Measurements from ENCODE around the gene PTPRD. TPM values are rescaled to one million over a fixed set of nuclear protein-coding genes. Genes with fewer than 3 reads are reported as not detected.

Gene PTPRD
- total and polyA plus RNA-seq, 2 experiments from 2014 or later: 11.5 to 58.0 TPM

- H4K20me1 ChIP-seq (replicated peaks; ENCODE audit: insufficient read depth): no peaks in the 10 kb centered on the region
- Mint-ChIP-seq H3K27me3 (ENCODE audit: insufficient read depth, low read depth, poor library complexity) (peaks cover 2% of the 10 kb centered on the region), H3K36me3 (ENCODE audit: low read depth) (no peaks in the 10 kb centered on the region; the same call in 2 of the 3 replicates), H3K9me3 (no peaks in the 10 kb centered on the region), H3K27ac (no peak overlapping the region), H3K4me3 (no peak overlapping the region), H3K4me1 (peaks cover 4% of the 10 kb centered on the region)
- no peaks in the 10 kb centered on the region for H3K9me2 ChIP-seq (ENCODE audit: insufficient read depth)
- no peak for ATAC-seq
- no peak for DNase-seq (ENCODE audit: low spot score)
- H3K27ac ChIP-seq (ENCODE audit: low read depth): no peak overlapping the region
- H2AFZ ChIP-seq: no peak overlapping the region
- H3K79me2 ChIP-seq (replicated peaks; ENCODE audit: insufficient read depth): no peaks in the 10 kb centered on the region
- TF ChIP-seq JUNB (IDR thresholded peaks at IDR 0.05; ENCODE audit: unreplicated experiment) (no peak), ZNF114 (CRISPR knock-in tag; IDR thresholded peaks at IDR 0.05) (no peak), ETS1 (IDR thresholded peaks at IDR 0.05) (no peak), ZNF331 (CRISPR knock-in tag; IDR thresholded peaks at IDR 0.05; ENCODE audit: low read depth) (no peak), NANOG (IDR thresholded peaks at IDR 0.05; ENCODE audit: borderline replicate concordance) (no peak), CTCF (conservative IDR thresholded peaks at IDR 0.05; ENCODE audit: low read depth in 2 of 2) (no peak), EZH2 (IDR thresholded peaks at IDR 0.05; ENCODE audit: low read depth, unreplicated experiment) (no peak), STAT1 (IDR thresholded peaks at IDR 0.05; ENCODE audit: unreplicated experiment) (no peak), EZH2phosphoT487 (IDR thresholded peaks at IDR 0.05; ENCODE audit: unreplicated experiment) (no peak), POLR2AphosphoS5 (IDR thresholded peaks at IDR 0.05; ENCODE audit: low read depth) (no peak), REST (IDR thresholded peaks at IDR 0.05; ENCODE audit: unreplicated experiment) (no peak)
- no peaks in the 10 kb centered on the region for H3K36me3 ChIP-seq (ENCODE audit: insufficient read depth)
- no peaks in the 10 kb centered on the region for H3K4me1 ChIP-seq (ENCODE audit: insufficient read depth)
- no peak overlapping the region for H3K4me3 ChIP-seq
- H3F3A ChIP-seq (replicated peaks; ENCODE audit: low read depth): no peaks in the 10 kb centered on the region
- no peak overlapping the region for H3K4me2 ChIP-seq
- H3K27me3 ChIP-seq (ENCODE audit: insufficient read depth): no peaks in the 10 kb centered on the region
Observed at GRCh38 chr9:9620736-9621135, 992.1 kb downstream of the PTPRD start.
